Activated naive CD4-positive, alpha-beta T cell treated with anti-CD3 and anti-CD28 coated beads for 36 hours (primary cell): ENCODE results near the gene FBXO3. TPM values are rescaled to one million over a fixed set of nuclear protein-coding genes. Genes with fewer than 3 reads are reported as not detected.
A peak's percentile ranks its signal among the peaks of the same experiment; 100 is the strongest.
"Not testable (repeated sequence)": the region's sequence is repeated elsewhere in the genome, so short reads cannot be mapped to it uniquely, and the experiment has no call there.

ENCODE experiments used
- CTCF ChIA-PET: fragments of 350-600 bp; sonication (Branson Sonifier 250); formaldehyde crosslinking; loops from one replicate; lab custom pipeline; 2021; ENCODE audit warnings: antibody characterized with exemption; lab: Charles Lee
- DNase-seq: peaks from one replicate; pipeline ENCODE4 v3.0.0-alpha.2; 2020
- H3K27ac Mint-ChIP-seq: one replicate; pipeline ENCODE4 v1.8.0; 2021; ENCODE audit warnings: mild to moderate bottlenecking, mixed read lengths
- H3K27me3 Mint-ChIP-seq: one replicate; pipeline ENCODE4 v1.8.0; 2021; ENCODE audit warnings: low read depth, mixed read lengths
- H3K36me3 Mint-ChIP-seq: one replicate; pipeline ENCODE4 v1.8.0; 2021; ENCODE audit warnings: low read depth, mixed read lengths
- H3K4me1 Mint-ChIP-seq: one replicate; pipeline ENCODE4 v1.8.0; 2021; ENCODE audit warnings: low read depth, mixed read lengths
- H3K4me3 Mint-ChIP-seq: one replicate; pipeline ENCODE4 v1.8.0; 2021; ENCODE audit warnings: mild to moderate bottlenecking, moderate library complexity, mixed read lengths
- H3K9me3 Mint-ChIP-seq: one replicate; pipeline ENCODE4 v1.8.0; 2021; ENCODE audit warnings: mixed read lengths
- intact Hi-C: fragments of 100-400 bp; cut with micrococcal nuclease; formaldehyde crosslinking; loops from one replicate; pipeline ENCODE4 v1.15.1; 2023
- total RNA-seq, 2 experiments: library from RNA; stranded (reverse); gene quantifications; one replicate each; pipeline ENCODE4 v1.2.3, GENCODE V29; 2021

FBXO3 gene, protein sequence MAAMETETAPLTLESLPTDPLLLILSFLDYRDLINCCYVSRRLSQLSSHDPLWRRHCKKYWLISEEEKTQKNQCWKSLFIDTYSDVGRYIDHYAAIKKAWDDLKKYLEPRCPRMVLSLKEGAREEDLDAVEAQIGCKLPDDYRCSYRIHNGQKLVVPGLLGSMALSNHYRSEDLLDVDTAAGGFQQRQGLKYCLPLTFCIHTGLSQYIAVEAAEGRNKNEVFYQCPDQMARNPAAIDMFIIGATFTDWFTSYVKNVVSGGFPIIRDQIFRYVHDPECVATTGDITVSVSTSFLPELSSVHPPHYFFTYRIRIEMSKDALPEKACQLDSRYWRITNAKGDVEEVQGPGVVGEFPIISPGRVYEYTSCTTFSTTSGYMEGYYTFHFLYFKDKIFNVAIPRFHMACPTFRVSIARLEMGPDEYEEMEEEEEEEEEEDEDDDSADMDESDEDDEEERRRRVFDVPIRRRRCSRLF
- 10 to 100 TPM; 12.2 to 12.9 TPM for total RNA-seq

DNA sequence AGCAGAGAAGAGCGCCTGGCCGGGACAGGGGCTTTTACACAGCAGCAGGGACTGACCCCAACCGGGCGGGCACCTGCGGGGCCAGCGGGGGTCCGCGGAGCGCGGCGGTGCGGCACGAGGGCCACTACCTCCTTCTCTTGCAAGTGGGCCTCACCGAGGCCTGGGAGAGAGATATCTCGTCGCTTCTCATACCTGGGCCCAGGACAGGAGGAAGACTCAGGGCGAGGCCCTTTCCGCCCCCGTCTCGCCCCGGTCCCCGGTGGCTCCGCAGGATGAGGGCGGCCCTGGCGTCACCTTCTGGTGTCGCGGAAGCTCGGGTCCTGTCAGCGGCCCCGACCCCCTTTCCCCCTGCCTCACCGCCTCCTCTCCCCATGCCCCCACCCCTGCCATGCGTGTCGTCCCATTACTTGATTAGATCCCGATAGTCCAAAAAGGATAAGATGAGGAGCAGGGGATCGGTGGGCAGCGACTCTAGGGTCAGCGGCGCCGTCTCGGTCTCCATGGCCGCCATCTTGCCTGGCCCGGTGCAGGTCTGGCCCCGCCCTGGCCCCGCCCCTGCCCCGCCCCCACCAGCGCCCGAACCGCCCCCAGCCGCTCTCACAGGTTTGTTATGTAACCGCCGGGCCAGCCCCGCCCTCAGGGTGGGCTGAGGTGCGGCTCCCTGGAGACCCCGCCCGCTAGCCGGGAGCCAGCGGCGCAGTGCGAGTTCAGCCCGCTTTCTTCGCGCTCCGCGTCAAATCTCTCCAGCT is at the start of gene FBXO3:
TSS of gene FBXO3 (minus strand) at position 534 of the 749 bp plus-strand sequence. CDS start at position 511, 23 bp downstream.
- CTCF ChIA-PET: interaction anchor here (0.7 to 0.8 kb wide), 2 partner anchors 34 to 37 kb away, joined by 3 read pairs; no protein-coding TSS in a partner anchor
- DNase-seq: peak; percentile 82
- Mint-ChIP-seq H3K9me3 (no peaks in the 10 kb centered on the region), H3K27ac (peak within 1 kb of the TSS; percentile 85), H3K36me3 (peaks cover 4% of the 10 kb centered on the region), H3K4me1 (peaks cover 40% of the 10 kb centered on the region), H3K4me3 (peak within 1 kb of the TSS; percentile 90), H3K27me3 (peaks cover 12% of the 10 kb centered on the region)
- intact Hi-C loops: loop anchor here (1.0 to 10.0 kb wide), 8 partner anchors 38 to 1189 kb away; partner anchors contain the start of genes C11orf91, CAPRIN1, CD59 and CSTF3

DNA sequence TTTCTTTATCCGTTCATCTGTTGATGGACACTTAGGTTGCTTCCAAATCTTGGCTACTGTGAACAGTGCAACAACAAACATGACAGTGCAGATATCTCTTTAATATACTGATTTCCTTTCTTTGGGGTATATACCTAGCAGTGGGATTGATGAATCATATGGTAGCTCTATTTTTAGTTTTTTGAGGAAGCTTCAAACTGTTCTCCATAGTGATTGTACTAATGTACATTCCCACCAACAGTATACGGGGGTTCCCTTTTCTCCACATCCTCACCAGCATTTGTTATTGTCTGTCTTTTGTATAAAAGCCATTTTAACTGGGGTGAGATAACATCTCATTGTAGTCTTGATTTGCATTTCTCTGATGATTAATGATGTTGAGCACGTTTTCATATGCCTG is 48.7 kb upstream of the FBXO3 start:
- H3K4me1 Mint-ChIP-seq, H3K27ac Mint-ChIP-seq, H3K9me3 Mint-ChIP-seq, DNase-seq, H3K36me3 Mint-ChIP-seq, H3K4me3 Mint-ChIP-seq: not testable (repeated sequence)
- peaks cover 40% of the 10 kb centered on the region for H3K27me3 Mint-ChIP-seq
- CTCF ChIA-PET: interaction anchor here (0.9 kb wide), 1 partner anchor 14 kb away, joined by 3 read pairs; no protein-coding TSS in a partner anchor
- intact Hi-C loops: loop anchor here (10.0 kb wide), 1 partner anchor 658 kb away; the partner anchor contains the start of gene CSTF3

DNA sequence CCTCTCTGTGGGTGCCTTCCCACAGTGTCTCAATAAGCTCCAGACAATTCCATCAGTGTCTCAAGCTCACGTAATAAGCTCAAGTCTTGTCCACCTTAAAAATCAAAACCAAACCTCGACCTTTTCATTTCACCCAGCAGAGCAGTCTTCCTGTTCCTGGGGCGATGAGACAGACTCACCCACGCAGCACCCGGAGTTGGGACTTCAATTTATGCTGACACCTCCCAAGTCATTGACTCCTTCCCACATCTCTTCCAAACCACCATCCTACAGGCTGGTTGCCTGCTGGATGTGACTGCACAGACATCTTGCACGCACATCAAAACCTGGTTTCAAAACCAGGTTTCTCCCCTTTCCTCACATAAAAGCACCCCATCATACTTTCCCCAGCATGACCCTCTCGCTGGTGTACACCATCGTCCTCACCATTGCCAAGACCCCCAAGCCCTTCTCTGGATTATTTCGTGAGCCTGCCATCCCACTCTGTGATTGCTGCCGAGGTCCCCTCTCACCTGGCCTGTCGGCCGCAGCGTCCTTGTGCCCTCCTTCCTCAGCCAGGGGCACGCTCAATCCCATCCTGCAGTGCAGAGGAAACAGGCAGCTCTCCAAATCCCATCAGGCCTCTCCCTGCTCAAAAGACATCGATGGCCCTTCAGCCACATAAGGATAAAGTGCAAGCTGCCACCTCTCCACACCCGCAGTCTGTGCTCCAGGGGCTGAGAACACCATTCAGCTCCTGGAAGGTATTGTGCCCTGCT is 45.1 kb upstream of the FBXO3 start:
- Mint-ChIP-seq H3K27me3 (peaks cover 16% of the 10 kb centered on the region), H3K36me3 (no peaks in the 10 kb centered on the region), H3K4me3 (no peak overlapping the region), H3K27ac (no peak overlapping the region), H3K9me3 (no peaks in the 10 kb centered on the region), H3K4me1 (no peaks in the 10 kb centered on the region)
- CTCF ChIA-PET: interaction anchor here (0.6 to 1.1 kb wide), 4 partner anchors 11 to 169 kb away, joined by 3 to 6 read pairs (median 3); no protein-coding TSS in a partner anchor
- DNase-seq: no peak
- intact Hi-C loops: loop anchor here (10.0 kb wide), 1 partner anchor 655 kb away; the partner anchor contains the start of gene CSTF3

DNA sequence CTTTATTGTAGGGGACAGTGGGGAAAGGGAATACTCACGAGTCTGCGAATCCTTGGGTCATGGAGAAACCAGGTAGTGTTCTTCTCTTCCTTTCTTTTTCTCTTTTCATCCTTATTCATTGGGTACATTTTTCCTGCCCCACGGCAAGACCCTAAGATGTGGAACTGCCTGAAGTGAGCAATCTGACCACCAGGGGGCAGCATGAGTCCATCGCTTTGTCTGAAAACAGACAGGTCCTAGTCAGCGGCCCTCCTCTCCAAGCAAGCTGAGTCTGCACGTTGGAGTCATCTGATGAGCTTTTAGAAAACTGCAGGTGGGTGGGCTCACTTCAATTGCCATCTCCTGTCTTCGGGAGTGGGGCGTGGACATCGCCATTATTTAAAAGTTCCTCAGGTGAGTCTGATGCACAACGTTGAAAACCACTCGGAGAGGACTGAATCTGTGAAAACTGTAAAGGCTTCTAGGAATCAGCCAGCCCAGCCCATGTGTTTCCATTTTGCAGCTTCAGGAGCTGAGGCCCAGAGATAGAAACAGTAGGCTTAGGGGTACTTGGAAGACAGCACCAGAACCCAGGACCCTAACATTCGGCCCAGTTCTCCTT is 34.0 kb upstream of the FBXO3 start:
- CTCF ChIA-PET: interaction anchor here (0.7 to 8.2 kb wide), 25 partner anchors 8 to 553 kb away, joined by 3 to 87 read pairs (median 4); no protein-coding TSS in a partner anchor
- DNase-seq: peak; percentile 92
- peaks cover 7% of the 10 kb centered on the region for H3K27me3 Mint-ChIP-seq
- no peaks in the 10 kb centered on the region for H3K36me3 Mint-ChIP-seq
- intact Hi-C loops: loop anchor here (1.0 kb wide), 3 partner anchors 21 to 551 kb away; no protein-coding TSS in a partner anchor
- no peak overlapping the region for H3K27ac Mint-ChIP-seq
- H3K4me1 Mint-ChIP-seq: peaks cover 2% of the 10 kb centered on the region
- no peak overlapping the region for H3K4me3 Mint-ChIP-seq
- H3K9me3 Mint-ChIP-seq: no peaks in the 10 kb centered on the region

DNA sequence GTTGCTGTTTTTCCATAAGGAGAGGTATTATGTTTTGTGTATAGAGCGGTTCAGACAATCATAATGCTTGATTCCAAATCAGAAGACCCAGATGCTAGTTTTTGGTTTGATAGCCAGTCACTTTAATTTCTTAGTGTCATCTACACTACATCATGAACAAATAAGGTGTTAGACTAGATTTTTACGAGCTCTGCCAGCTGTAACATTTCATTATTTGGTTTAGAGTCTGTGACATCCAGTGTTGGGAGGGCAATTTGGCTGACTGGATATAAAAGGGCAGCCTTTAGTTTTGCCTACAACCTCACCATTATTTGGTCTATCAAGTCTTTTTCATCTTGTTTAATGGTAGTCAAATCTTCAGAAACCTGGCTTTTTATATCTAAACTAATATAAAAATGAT is 30.2 kb upstream of the FBXO3 start:
- Mint-ChIP-seq H3K9me3 (no peaks in the 10 kb centered on the region), H3K27ac (no peak overlapping the region), H3K4me1 (peaks cover 7% of the 10 kb centered on the region), H3K4me3 (no peak overlapping the region), H3K27me3 (peaks cover 35% of the 10 kb centered on the region), H3K36me3 (no peaks in the 10 kb centered on the region)
- CTCF ChIA-PET: interaction anchor here (1.2 to 8.2 kb wide), 2 partner anchors 24 to 54 kb away, joined by 3 to 87 read pairs; no protein-coding TSS in a partner anchor
- intact Hi-C loops: no loop called here
- no peak for DNase-seq

DNA sequence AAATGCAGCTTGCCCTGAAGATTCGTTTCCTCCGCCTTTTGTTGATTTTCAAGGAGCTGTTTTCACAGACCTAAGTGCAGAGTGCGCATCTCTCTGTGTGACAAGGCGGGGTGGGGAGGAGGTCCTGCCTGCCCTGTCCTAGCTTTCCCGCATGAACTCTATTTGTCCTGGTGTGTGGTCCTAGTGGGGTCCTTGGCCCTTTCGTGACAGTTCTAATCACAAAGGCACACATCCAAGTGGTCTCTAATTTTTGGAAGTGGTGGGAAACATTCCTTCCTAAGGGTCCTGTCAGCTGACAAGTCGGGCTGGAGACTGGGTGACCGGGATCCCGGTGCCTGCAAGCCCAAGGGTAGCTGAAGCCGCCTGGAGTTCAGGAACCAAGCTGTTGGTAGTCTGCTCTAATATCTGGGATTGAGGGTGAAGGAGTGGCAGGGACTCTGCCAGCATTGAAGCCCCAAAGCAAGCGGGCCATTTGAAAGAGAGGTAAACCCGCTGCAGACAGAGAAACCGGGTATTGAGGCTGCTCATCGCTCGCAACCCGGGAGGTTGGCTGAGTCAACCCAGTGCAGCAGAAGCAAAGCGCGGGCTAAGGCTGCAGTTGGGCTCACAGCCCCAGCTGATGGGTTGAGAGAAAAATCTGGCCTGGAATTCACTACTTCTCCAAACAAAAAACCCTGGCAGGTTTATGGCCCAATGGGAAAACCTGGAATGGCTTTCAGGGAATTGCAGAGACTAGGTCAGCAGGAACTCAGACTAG is 28.1 kb upstream of the FBXO3 start:
- Mint-ChIP-seq H3K27me3 (peaks cover 40% of the 10 kb centered on the region), H3K9me3 (no peaks in the 10 kb centered on the region), H3K27ac (no peak overlapping the region), H3K4me1 (peaks cover 5% of the 10 kb centered on the region), H3K36me3 (no peaks in the 10 kb centered on the region), H3K4me3 (no peak overlapping the region)
- DNase-seq: peak; percentile 44
- intact Hi-C loops: no loop called here
- CTCF ChIA-PET: interaction anchor here (0.5 to 1.3 kb wide), 4 partner anchors 15 to 332 kb away, joined by 3 read pairs; no protein-coding TSS in a partner anchor

DNA sequence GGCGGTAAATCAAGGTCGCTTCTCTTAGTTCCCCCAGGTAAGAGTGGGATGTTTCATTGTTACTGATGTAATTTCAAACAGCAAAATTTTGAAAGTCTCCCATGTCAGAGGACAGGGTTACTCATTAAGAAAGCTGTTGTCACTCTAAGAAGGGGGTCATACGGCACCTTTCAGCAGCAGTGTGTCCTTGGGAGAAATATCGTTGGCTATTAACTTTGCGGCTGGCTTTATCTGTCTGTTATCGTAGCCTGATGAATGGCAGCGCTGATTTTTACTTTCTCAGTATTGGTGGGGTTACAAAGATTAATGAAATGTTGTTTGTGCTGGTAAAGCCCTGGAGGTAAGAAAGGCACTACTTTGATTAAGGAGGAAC is 27.5 kb upstream of the FBXO3 start:
- no peaks in the 10 kb centered on the region for H3K9me3 Mint-ChIP-seq
- DNase-seq: no peak
- intact Hi-C loops: no loop called here
- peaks cover 5% of the 10 kb centered on the region for H3K4me1 Mint-ChIP-seq
- H3K4me3 Mint-ChIP-seq: no peak overlapping the region
- H3K27me3 Mint-ChIP-seq: peaks cover 46% of the 10 kb centered on the region
- no peak overlapping the region for H3K27ac Mint-ChIP-seq
- no peaks in the 10 kb centered on the region for H3K36me3 Mint-ChIP-seq
- CTCF ChIA-PET: interaction anchor here (0.5 to 1.3 kb wide), 3 partner anchors 16 to 332 kb away, joined by 3 read pairs; no protein-coding TSS in a partner anchor

DNA sequence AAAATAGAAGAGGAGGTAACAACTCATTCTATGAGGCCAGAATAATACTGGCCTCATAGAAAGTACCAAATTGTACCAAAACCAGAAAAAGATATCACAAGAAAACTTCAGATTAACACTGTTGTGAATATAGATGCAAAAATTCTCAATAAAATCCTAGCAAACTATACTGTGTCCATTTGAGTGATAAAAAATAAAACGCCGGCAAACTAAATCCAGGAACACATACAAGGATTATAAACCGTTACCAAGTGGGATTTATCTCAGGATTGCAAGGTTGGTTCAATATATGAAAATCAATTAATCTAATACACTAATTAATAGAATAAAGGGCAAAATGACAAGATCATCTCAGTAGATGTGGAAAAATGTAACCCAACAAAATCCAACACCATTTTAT is 23.6 kb upstream of the FBXO3 start:
- H3K36me3 Mint-ChIP-seq: no peaks in the 10 kb centered on the region
- H3K4me1 Mint-ChIP-seq: peaks cover 5% of the 10 kb centered on the region
- no peaks in the 10 kb centered on the region for H3K9me3 Mint-ChIP-seq
- intact Hi-C loops: no loop called here
- CTCF ChIA-PET: interaction anchor here (1.0 kb wide), 1 partner anchor 31 kb away, joined by 3 read pairs; no protein-coding TSS in a partner anchor
- peaks cover 48% of the 10 kb centered on the region for H3K27me3 Mint-ChIP-seq
- no peak overlapping the region for H3K4me3 Mint-ChIP-seq
- DNase-seq: no peak
- H3K27ac Mint-ChIP-seq: no peak overlapping the region

DNA sequence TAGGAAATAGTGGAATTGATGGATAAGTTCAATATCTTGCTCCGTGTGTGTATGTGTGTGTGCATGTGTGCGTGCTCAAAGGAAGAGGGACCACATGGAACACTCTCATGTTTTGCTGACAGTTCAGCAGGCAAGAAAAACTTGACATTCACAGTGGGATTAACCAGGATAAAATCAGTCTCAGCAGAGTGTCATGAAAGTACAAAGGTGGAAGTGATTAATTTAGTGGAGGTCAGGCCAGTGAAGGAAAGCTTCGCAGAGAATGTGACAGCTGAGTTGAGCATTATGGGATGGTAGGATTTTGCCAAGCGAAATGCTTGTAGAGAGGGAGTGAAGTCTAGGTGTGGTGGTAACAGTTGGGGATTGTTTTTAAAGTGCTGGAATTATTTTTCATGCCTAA is 15.7 kb upstream of the FBXO3 start:
- H3K4me1 Mint-ChIP-seq: peaks cover 4% of the 10 kb centered on the region
- peaks cover 36% of the 10 kb centered on the region for H3K27me3 Mint-ChIP-seq
- no peaks in the 10 kb centered on the region for H3K9me3 Mint-ChIP-seq
- no peak overlapping the region for H3K27ac Mint-ChIP-seq
- H3K4me3 Mint-ChIP-seq: no peak overlapping the region
- H3K36me3 Mint-ChIP-seq: no peaks in the 10 kb centered on the region
- no peak for DNase-seq
- intact Hi-C loops: no loop called here
- CTCF ChIA-PET: no interaction called here

DNA sequence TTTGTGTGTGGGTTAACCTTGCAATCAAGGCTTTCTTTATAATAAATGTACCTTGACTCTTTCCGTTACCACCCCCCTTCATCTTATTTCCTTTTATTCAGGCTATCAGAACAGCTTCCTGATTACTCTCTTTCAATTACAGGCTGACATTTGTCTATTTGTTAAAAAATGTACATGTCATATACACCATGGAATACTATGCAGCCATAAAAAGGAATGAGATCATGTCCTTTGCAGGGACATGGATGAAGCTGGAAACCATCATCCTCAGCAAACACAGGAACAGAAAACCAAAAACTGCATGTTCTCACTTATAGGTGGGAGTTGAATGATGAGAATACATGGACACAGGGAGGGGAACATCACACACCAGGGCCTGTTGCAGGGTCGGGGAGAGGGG is 13.8 kb upstream of the FBXO3 start:
- H3K4me1 Mint-ChIP-seq, DNase-seq, H3K27ac Mint-ChIP-seq, intact Hi-C loops, H3K9me3 Mint-ChIP-seq, H3K4me3 Mint-ChIP-seq, CTCF ChIA-PET, H3K36me3 Mint-ChIP-seq: not testable (repeated sequence)
- H3K27me3 Mint-ChIP-seq: peaks cover 35% of the 10 kb centered on the region
